ENCODE data around the gene FALEC.

GRCh38 chr1:150477733-150478132 is 37.8 kb upstream of the FALEC start:
- TF ChIP-seq EZH2 (IDR thresholded peaks at IDR 0.05; ENCODE audit: low read length) (no peak), CTCF (optimal IDR thresholded peaks at IDR 0.05 in 1 of 3, IDR thresholded peaks at IDR 0.05 in 1 of 3, conservative IDR thresholded peaks at IDR 0.05 in 1 of 3; ENCODE audit: extremely low read depth in 1 of 3, insufficient read depth in 2 of 3, low read length in 3 of 3) (no peak)
